GM23338 (cell line): Measurements from ENCODE around the gene HMGB4. TPM values are rescaled to one million over a fixed set of nuclear protein-coding genes. Genes with fewer than 3 reads are reported as not detected.

Source experiments
- ATAC-seq: fragments of 200-7000 bp; cut with Tn5 transposase; 3 replicates; pipeline ENCODE4 v1.9.1; 2020
- DNase-seq: peaks from one replicate; pipeline ENCODE4 v3.0.0-alpha.2; 2015; ENCODE audit warnings: low spot score
- H2AFZ ChIP-seq: fragments of 200-600 bp; sonication (generic); 2 replicates; pipeline ENCODE4 v1.8.0; 2016; ENCODE audit warnings: antibody characterized with exemption, mild to moderate bottlenecking, moderate library complexity
- H3F3A ChIP-seq: fragments of 200-600 bp; sonication (generic); replicated peaks from 2 replicates; pipeline ENCODE4 v1.8.0; 2017; ENCODE audit warnings: antibody characterized with exemption, mixed run types, low read depth
- H3K27ac ChIP-seq: fragments of 200-600 bp; sonication (generic); 2 replicates; pipeline ENCODE4 v1.6.1; 2016; ENCODE audit warnings: low read depth
- H3K27me3 ChIP-seq: fragments of 200-600 bp; sonication (generic); 2 replicates; pipeline ENCODE4 v1.8.0; 2016; ENCODE audit warnings: mild to moderate bottlenecking, mixed run types, moderate library complexity; ENCODE audit not compliant: insufficient read depth
- H3K36me3 ChIP-seq: fragments of 200-600 bp; sonication (generic); 2 replicates; pipeline ENCODE4 v1.8.0; 2016; ENCODE audit warnings: mild to moderate bottlenecking; ENCODE audit not compliant: insufficient read depth
- H3K4me1 ChIP-seq: fragments of 200-600 bp; sonication (generic); 2 replicates; pipeline ENCODE4 v1.8.0; 2016; ENCODE audit warnings: mild to moderate bottlenecking, moderate library complexity; ENCODE audit not compliant: insufficient read depth
- H3K4me2 ChIP-seq: fragments of 200-600 bp; sonication (generic); 2 replicates; pipeline ENCODE4 v1.7.1; 2017; ENCODE audit warnings: mixed run types
- H3K4me3 ChIP-seq: fragments of 200-600 bp; sonication (generic); 2 replicates; pipeline ENCODE4 v1.6.1; 2016; ENCODE audit warnings: mixed run types
- H3K79me2 ChIP-seq: fragments of 200-600 bp; sonication (generic); replicated peaks from 2 replicates; pipeline ENCODE4 v1.8.0; 2017; ENCODE audit warnings: mild to moderate bottlenecking; ENCODE audit not compliant: insufficient read depth
- H3K9me2 ChIP-seq: fragments of 200-600 bp; sonication (generic); 2 replicates; pipeline ENCODE4 v1.8.0; 2017; ENCODE audit not compliant: insufficient read depth
- H4K20me1 ChIP-seq: fragments of 200-600 bp; sonication (generic); replicated peaks from 2 replicates; pipeline ENCODE4 v1.8.0; 2017; ENCODE audit warnings: mild to moderate bottlenecking; ENCODE audit not compliant: insufficient read depth
- H3K27ac Mint-ChIP-seq: 2 replicates; pipeline ENCODE4 v1.8.0; 2020; ENCODE audit warnings: inconsistent platforms, mild to moderate bottlenecking, moderate library complexity, mixed read lengths
- H3K27me3 Mint-ChIP-seq: 3 replicates; pipeline ENCODE4 v1.8.0; 2022; ENCODE audit warnings: low read depth, mild to moderate bottlenecking, moderate library complexity, mixed read lengths, inconsistent platforms; ENCODE audit not compliant: insufficient read depth, poor library complexity
- H3K36me3 Mint-ChIP-seq: 3 replicates; pipeline ENCODE4 v1.8.0; 2021; ENCODE audit warnings: low read depth, mild to moderate bottlenecking, inconsistent platforms, moderate library complexity, mixed read lengths
- H3K4me1 Mint-ChIP-seq: 3 replicates; pipeline ENCODE4 v1.8.0; 2020; ENCODE audit warnings: mild to moderate bottlenecking, inconsistent platforms, mixed read lengths
- H3K4me3 Mint-ChIP-seq: 3 replicates; pipeline ENCODE4 v1.8.0; 2021; ENCODE audit warnings: moderate library complexity, mild to moderate bottlenecking, inconsistent platforms, mixed read lengths
- H3K9me3 Mint-ChIP-seq: 3 replicates; pipeline ENCODE4 v1.8.0; 2020; ENCODE audit warnings: moderate library complexity, mild to moderate bottlenecking, inconsistent platforms, mixed read lengths
- CREB1 ChIP-seq: fragments of 250-450 bp; sonication (Bioruptor Pico); IDR thresholded peaks from 2 replicates; pipeline ENCODE4 v1.5.0; 2020; ENCODE audit warnings: low read depth, mild to moderate bottlenecking, moderate library complexity
- CTCF ChIP-seq, 2 experiments: fragments of 200-600 bp in 1 of 2; sonication (generic) in 1 of 2; conservative IDR thresholded peaks; 2 replicates each; pipeline versions ENCODE4 v1.5.1 to v1.6.1; 2016 to 2017; ENCODE audit warnings: antibody characterized with exemption in 2 of 2, low read depth in 2 of 2, mild to moderate bottlenecking in 2 of 2, moderate library complexity in 1 of 2
- ETS1 ChIP-seq: IDR thresholded peaks from 2 replicates; pipeline ENCODE4 v1.6.1; 2016; ENCODE audit warnings: antibody characterized with exemption
- EZH2 ChIP-seq: fragments of 200-600 bp; sonication (generic); IDR thresholded peaks from one replicate; pipeline ENCODE4 v1.8.0; 2017; ENCODE audit warnings: antibody characterized with exemption, mild to moderate bottlenecking, low read depth; ENCODE audit not compliant: unreplicated experiment
- EZH2phosphoT487 ChIP-seq: fragments of 200-600 bp; sonication (generic); IDR thresholded peaks from one replicate; pipeline ENCODE4 v1.8.1; 2018; ENCODE audit warnings: antibody characterized with exemption; ENCODE audit not compliant: unreplicated experiment
- JUNB ChIP-seq: IDR thresholded peaks from one replicate; pipeline ENCODE4 v1.6.1; 2016; ENCODE audit warnings: antibody characterized with exemption; ENCODE audit not compliant: unreplicated experiment
- NANOG ChIP-seq: IDR thresholded peaks from 2 replicates; pipeline ENCODE4 v1.6.1; 2016; ENCODE audit warnings: antibody characterized with exemption, borderline replicate concordance
- POLR2AphosphoS5 ChIP-seq: IDR thresholded peaks from 2 replicates; pipeline ENCODE4 v1.6.1; 2016; ENCODE audit warnings: antibody characterized with exemption, low read depth
- REST ChIP-seq: IDR thresholded peaks from one replicate; pipeline ENCODE4 v1.6.1; 2018; ENCODE audit warnings: antibody characterized with exemption; ENCODE audit not compliant: unreplicated experiment
- STAT1 ChIP-seq: IDR thresholded peaks from one replicate; pipeline ENCODE4 v1.6.1; 2016; ENCODE audit warnings: antibody characterized with exemption; ENCODE audit not compliant: unreplicated experiment
- ZNF114 ChIP-seq: fragments of 250-450 bp; sonication (Bioruptor Pico); IDR thresholded peaks from 2 replicates; pipeline ENCODE4 v1.5.0; 2020; ENCODE audit warnings: mild to moderate bottlenecking, moderate library complexity
- ZNF331 ChIP-seq: fragments of 250-450 bp; sonication (Bioruptor Pico); IDR thresholded peaks from 2 replicates; pipeline ENCODE4 v1.5.0; 2020; ENCODE audit warnings: low read depth, mild to moderate bottlenecking, moderate library complexity
- polyA plus RNA-seq: library from polyadenylated mRNA; unstranded; fragments of >200 nt; fragmentation: Nextera tagmentation; extraction: Ambion mirVana; gene quantifications from 2 replicates; pipeline ENCODE4 v1.2.1, GENCODE V29; 2016
- total RNA-seq: library from RNA; depleted of rRNA; stranded (reverse); fragments of >200 nt; shearing (Covaris generic); gene quantifications from 2 replicates; pipeline ENCODE4 v1.2.3, GENCODE V29; 2014
- TF ChIP-seq, protein P1 (sequence below): fragments of 250-450 bp; sonication (Bioruptor Pico); IDR thresholded peaks from 2 replicates; pipeline ENCODE4 v1.5.0; 2020; ENCODE audit warnings: mild to moderate bottlenecking, moderate library complexity

HMGB4 gene
- total and polyA plus RNA-seq, 2 experiments from 2014 or later: not detected

GRCh38 chr1:33895976-33896375 is 32.1 kb downstream of the HMGB4 start:
- peaks cover 8% of the 10 kb centered on the region for H3K4me1 Mint-ChIP-seq
- H3K27ac ChIP-seq: no peak overlapping the region

More at GRCh38 chr1:33895976-33896375, 32.1 kb downstream of the HMGB4 start:
- no peak overlapping the region for H3K4me3 ChIP-seq
- DNase-seq (no peak), ATAC-seq (no peak)
- no peaks in the 10 kb centered on the region for H3K9me2 ChIP-seq
- H3K36me3 Mint-ChIP-seq: peaks cover 9% of the 10 kb centered on the region
- TF ChIP-seq, protein P1, sequence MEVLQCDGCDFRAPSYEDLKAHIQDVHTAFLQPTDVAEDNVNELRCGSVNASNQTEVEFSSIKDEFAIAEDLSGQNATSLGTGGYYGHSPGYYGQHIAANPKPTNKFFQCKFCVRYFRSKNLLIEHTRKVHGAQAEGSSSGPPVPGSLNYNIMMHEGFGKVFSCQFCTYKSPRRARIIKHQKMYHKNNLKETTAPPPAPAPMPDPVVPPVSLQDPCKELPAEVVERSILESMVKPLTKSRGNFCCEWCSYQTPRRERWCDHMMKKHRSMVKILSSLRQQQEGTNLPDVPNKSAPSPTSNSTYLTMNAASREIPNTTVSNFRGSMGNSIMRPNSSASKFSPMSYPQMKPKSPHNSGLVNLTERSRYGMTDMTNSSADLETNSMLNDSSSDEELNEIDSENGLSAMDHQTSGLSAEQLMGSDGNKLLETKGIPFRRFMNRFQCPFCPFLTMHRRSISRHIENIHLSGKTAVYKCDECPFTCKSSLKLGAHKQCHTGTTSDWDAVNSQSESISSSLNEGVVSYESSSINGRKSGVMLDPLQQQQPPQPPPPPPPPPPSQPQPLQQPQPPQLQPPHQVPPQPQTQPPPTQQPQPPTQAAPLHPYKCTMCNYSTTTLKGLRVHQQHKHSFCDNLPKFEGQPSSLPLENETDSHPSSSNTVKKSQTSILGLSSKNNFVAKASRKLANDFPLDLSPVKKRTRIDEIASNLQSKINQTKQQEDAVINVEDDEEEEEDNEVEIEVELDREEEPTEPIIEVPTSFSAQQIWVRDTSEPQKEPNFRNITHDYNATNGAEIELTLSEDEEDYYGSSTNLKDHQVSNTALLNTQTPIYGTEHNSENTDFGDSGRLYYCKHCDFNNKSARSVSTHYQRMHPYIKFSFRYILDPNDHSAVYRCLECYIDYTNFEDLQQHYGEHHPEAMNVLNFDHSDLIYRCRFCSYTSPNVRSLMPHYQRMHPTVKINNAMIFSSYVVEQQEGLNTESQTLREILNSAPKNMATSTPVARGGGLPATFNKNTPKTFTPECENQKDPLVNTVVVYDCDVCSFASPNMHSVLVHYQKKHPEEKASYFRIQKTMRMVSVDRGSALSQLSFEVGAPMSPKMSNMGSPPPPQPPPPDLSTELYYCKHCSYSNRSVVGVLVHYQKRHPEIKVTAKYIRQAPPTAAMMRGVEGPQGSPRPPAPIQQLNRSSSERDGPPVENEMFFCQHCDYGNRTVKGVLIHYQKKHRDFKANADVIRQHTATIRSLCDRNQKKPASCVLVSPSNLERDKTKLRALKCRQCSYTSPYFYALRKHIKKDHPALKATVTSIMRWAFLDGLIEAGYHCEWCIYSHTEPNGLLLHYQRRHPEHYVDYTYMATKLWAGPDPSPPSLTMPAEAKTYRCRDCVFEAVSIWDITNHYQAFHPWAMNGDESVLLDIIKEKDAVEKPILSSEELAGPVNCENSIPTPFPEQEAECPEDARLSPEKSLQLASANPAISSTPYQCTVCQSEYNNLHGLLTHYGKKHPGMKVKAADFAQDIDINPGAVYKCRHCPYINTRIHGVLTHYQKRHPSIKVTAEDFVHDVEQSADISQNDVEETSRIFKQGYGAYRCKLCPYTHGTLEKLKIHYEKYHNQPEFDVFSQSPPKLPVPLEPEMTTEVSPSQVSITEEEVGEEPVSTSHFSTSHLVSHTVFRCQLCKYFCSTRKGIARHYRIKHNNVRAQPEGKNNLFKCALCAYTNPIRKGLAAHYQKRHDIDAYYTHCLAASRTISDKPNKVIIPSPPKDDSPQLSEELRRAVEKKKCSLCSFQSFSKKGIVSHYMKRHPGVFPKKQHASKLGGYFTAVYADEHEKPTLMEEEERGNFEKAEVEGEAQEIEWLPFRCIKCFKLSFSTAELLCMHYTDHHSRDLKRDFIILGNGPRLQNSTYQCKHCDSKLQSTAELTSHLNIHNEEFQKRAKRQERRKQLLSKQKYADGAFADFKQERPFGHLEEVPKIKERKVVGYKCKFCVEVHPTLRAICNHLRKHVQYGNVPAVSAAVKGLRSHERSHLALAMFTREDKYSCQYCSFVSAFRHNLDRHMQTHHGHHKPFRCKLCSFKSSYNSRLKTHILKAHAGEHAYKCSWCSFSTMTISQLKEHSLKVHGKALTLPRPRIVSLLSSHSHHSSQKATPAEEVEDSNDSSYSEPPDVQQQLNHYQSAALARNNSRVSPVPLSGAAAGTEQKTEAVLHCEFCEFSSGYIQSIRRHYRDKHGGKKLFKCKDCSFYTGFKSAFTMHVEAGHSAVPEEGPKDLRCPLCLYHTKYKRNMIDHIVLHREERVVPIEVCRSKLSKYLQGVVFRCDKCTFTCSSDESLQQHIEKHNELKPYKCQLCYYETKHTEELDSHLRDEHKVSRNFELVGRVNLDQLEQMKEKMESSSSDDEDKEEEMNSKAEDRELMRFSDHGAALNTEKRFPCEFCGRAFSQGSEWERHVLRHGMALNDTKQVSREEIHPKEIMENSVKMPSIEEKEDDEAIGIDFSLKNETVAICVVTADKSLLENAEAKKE: no peak
- TF ChIP-seq STAT1 (no peak), NANOG (no peak), REST (no peak), CTCF (conservative IDR thresholded peaks at IDR 0.05; ENCODE audit: low read depth in 2 of 2) (no peak), EZH2 (no peak), ZNF331 (CRISPR knock-in tag) (no peak), ZNF114 (no peak), POLR2AphosphoS5 (no peak), ETS1 (no peak), CREB1 (CRISPR knock-in tag) (no peak), EZH2phosphoT487 (no peak), JUNB (no peak)
- no peaks in the 10 kb centered on the region for H3K79me2 ChIP-seq
- H3F3A ChIP-seq: no peaks in the 10 kb centered on the region
- no peak overlapping the region for H3K4me2 ChIP-seq
- no peaks in the 10 kb centered on the region for H4K20me1 ChIP-seq
- no peaks in the 10 kb centered on the region for H3K27me3 ChIP-seq
- no peaks in the 10 kb centered on the region for H3K36me3 ChIP-seq
- H3K4me1 ChIP-seq: no peaks in the 10 kb centered on the region
- peaks cover under 1% of the 10 kb centered on the region; the same call in 1 of the 3 replicates for H3K9me3 Mint-ChIP-seq
- peaks cover 15% of the 10 kb centered on the region for H3K27me3 Mint-ChIP-seq
- H3K27ac Mint-ChIP-seq: no peak overlapping the region
- no peak overlapping the region for H3K4me3 Mint-ChIP-seq
- H2AFZ ChIP-seq: no peak overlapping the region
